MCF 10A (cell line): ENCODE data around the gene ALDH8A1. TPM values are rescaled to one million over a fixed set of nuclear protein-coding genes. Genes with fewer than 3 reads are reported as not detected.
A peak's percentile ranks its signal among the peaks of the same experiment; 100 is the strongest.

Source experiments
- BruUV-seq: library from RNA; stranded (reverse); fragments of 400-500 nt; replicated peaks from 2 replicates; lab custom pipeline; 2021; lab: Mats Ljungman, UMichigan
- CTCF ChIA-PET: fragments of 300-600 bp; sonication (Branson Sonifier 250); formaldehyde crosslinking; extraction: SDS; loops from one replicate; lab custom pipeline; 2021; ENCODE audit warnings: antibody characterized with exemption, inconsistent platforms; lab: Yijun Ruan, JAX
- POLR2A ChIA-PET: fragments of 300-600, 350-650 bp; sonication (Branson Sonifier 250); formaldehyde crosslinking; extraction: SDS; loops from one replicate; lab custom pipeline; 2020; ENCODE audit warnings: antibody characterized with exemption, inconsistent platforms; lab: Yijun Ruan, JAX
- DNase-seq: peaks from one replicate; pipeline ENCODE4 v3.0.0-alpha.2; 2018; ENCODE audit not compliant: unreplicated experiment
- H3K27ac Mint-ChIP-seq: one replicate; pipeline ENCODE4 v1.8.0; 2022; ENCODE audit warnings: mild to moderate bottlenecking, low read depth, mixed read lengths; ENCODE audit not compliant: unreplicated experiment
- H3K27me3 Mint-ChIP-seq: one replicate; pipeline ENCODE4 v1.8.0; 2022; ENCODE audit warnings: mixed read lengths; ENCODE audit not compliant: insufficient read depth, unreplicated experiment
- H3K36me3 Mint-ChIP-seq: one replicate; pipeline ENCODE4 v1.8.0; 2022; ENCODE audit warnings: mild to moderate bottlenecking, moderate library complexity, mixed read lengths; ENCODE audit not compliant: insufficient read depth, unreplicated experiment
- H3K4me1 Mint-ChIP-seq: one replicate; pipeline ENCODE4 v1.8.0; 2022; ENCODE audit warnings: mixed read lengths; ENCODE audit not compliant: insufficient read depth, unreplicated experiment
- H3K4me3 Mint-ChIP-seq: one replicate; pipeline ENCODE4 v1.8.0; 2022; ENCODE audit warnings: mild to moderate bottlenecking, moderate library complexity, mixed read lengths; ENCODE audit not compliant: unreplicated experiment
- H3K9me3 Mint-ChIP-seq: one replicate; pipeline ENCODE4 v1.8.0; 2022; ENCODE audit warnings: mixed read lengths; ENCODE audit not compliant: unreplicated experiment
- intact Hi-C: fragments of 100-400 bp; cut with micrococcal nuclease; formaldehyde crosslinking; loops from 2 replicates; pipeline ENCODE4 v1.14.1; 2022
- total RNA-seq: library from RNA; stranded (reverse); gene quantifications from 2 replicates; pipeline ENCODE4 v1.2.3, GENCODE V29; 2022
- TF ChIP-seq, protein P1 (sequence below): fragments of 200-600 bp; IDR thresholded peaks from one replicate; pipeline ENCODE4 v1.8.0; 2022; ENCODE audit warnings: antibody characterized with exemption, mild to moderate bottlenecking; ENCODE audit not compliant: unreplicated experiment

Gene ALDH8A1
- total RNA-seq, 1 experiment from 2014 or later, result 1.1 TPM

DNA sequence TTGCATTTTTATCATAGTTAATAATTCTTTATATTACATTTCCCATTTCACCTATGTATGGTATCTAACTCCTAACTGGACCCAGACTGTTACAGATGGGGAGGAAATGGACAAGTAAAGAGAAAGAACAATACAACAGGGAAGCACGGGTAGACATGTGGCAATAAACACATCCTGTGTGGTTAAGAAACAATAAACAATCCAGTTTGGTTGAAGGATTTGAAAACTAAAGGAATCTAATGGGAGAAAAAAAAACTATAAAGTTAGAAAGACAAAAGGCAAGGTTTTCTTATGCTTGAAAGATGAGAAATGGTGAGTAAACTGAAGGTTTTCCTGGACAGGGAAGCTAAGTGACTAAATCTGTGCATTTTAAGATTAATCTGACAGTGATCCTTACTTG is 34.9 kb upstream of the ALDH8A1 start:
- no TSS peak for BruUV-seq
- intact Hi-C loops, result no loop called here
- ChIA-PET CTCF (no interaction called here), POLR2A (no interaction called here)
- DNase-seq, result peak; percentile 41
- H3K27me3 Mint-ChIP-seq, result no peaks in the 10 kb centered on the region
- TF ChIP-seq, protein P1, sequence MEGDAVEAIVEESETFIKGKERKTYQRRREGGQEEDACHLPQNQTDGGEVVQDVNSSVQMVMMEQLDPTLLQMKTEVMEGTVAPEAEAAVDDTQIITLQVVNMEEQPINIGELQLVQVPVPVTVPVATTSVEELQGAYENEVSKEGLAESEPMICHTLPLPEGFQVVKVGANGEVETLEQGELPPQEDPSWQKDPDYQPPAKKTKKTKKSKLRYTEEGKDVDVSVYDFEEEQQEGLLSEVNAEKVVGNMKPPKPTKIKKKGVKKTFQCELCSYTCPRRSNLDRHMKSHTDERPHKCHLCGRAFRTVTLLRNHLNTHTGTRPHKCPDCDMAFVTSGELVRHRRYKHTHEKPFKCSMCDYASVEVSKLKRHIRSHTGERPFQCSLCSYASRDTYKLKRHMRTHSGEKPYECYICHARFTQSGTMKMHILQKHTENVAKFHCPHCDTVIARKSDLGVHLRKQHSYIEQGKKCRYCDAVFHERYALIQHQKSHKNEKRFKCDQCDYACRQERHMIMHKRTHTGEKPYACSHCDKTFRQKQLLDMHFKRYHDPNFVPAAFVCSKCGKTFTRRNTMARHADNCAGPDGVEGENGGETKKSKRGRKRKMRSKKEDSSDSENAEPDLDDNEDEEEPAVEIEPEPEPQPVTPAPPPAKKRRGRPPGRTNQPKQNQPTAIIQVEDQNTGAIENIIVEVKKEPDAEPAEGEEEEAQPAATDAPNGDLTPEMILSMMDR, result no peak
- no peak overlapping the region for H3K4me3 Mint-ChIP-seq
- no peak overlapping the region for H3K27ac Mint-ChIP-seq
- peaks cover 33% of the 10 kb centered on the region for H3K36me3 Mint-ChIP-seq
- H3K9me3 Mint-ChIP-seq, result no peaks in the 10 kb centered on the region
- peaks cover 13% of the 10 kb centered on the region for H3K4me1 Mint-ChIP-seq

DNA sequence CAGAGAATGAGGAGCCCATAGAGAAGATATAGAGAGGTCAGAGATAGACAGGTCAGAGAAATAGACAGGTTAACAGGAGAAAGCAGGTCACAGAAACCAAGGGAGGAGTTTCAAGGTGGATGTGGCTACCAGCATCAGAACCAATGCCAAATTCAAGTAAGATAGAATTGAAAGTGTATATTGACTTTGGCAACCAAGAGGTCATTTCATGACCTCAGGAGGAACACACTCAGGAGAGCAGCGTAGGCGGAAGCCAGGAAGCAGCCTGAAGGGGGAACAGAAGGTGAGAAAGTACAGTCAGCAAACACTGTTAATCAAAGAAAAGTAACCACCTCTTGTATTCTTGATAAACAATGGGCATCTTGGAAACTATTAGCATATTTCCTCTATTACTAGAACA is 33.9 kb upstream of the ALDH8A1 start:
- no peak for DNase-seq
- ChIA-PET POLR2A (interaction anchor here (0.8 kb wide), 1 partner anchor 15 kb away, joined by 3 read pairs; no protein-coding TSS in a partner anchor), CTCF (no interaction called here)
- TF ChIP-seq, protein P1, result no peak
- Mint-ChIP-seq H3K9me3 (no peaks in the 10 kb centered on the region), H3K27me3 (no peaks in the 10 kb centered on the region), H3K36me3 (peaks cover 38% of the 10 kb centered on the region), H3K4me3 (no peak overlapping the region), H3K4me1 (peaks cover 13% of the 10 kb centered on the region), H3K27ac (no peak overlapping the region)
- BruUV-seq, result no TSS peak
- intact Hi-C loops, result no loop called here

DNA sequence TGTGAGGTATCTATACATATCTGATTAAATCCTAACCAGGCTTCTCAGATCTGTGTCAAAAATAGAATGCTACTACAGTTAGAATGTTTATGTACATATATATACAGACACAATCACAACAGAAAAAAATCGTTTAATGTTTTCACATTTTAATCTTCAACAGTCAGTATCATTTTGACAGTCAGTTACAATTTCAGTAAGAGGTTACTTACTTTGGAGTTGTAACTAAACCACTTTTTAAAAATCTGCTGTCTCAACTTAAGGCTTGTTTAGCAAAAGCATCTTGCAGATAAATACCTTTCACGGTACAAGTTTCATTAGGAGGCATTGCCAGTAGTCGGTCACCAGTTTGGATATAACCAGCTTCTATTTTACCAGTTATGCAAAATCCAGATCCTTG is 32.3 kb upstream of the ALDH8A1 start:
- H3K27me3 Mint-ChIP-seq, result no peaks in the 10 kb centered on the region
- no peak overlapping the region for H3K4me3 Mint-ChIP-seq
- TF ChIP-seq, protein P1, result no peak
- POLR2A ChIA-PET, result interaction anchor here (0.6 kb wide), 1 partner anchor 25 kb away, joined by 4 read pairs; no protein-coding TSS in a partner anchor
- CTCF ChIA-PET, result no interaction called here
- no peak for DNase-seq
- intact Hi-C loops, result no loop called here
- peaks cover 13% of the 10 kb centered on the region for H3K4me1 Mint-ChIP-seq
- no peak overlapping the region for H3K27ac Mint-ChIP-seq
- BruUV-seq, result no TSS peak
- H3K36me3 Mint-ChIP-seq, result peaks cover 30% of the 10 kb centered on the region
- H3K9me3 Mint-ChIP-seq, result no peaks in the 10 kb centered on the region

DNA sequence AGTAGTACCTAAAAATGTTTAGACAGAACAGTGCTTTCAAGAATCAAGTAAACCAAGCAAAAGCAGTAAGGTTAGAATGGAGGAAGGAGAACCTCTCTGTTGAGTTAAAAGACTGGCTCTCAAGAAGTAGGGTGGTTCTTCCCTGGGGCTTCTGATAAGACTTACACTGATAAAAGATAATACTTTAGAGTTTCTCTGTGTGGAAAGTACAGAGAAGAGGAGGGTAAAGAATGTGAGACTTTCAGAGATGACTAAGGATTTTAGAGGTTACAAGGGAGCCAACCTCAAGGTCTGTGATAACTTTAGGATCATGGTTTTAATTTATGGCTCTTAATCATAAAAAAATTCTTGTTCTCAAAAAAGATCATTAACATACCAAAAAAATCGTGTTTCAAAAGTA is 30.9 kb upstream of the ALDH8A1 start:
- TF ChIP-seq, protein P1, result no peak
- no peak overlapping the region for H3K4me3 Mint-ChIP-seq
- H3K36me3 Mint-ChIP-seq, result peaks cover 30% of the 10 kb centered on the region
- CTCF ChIA-PET, result interaction anchor here (0.7 kb wide), 1 partner anchor 176 kb away, joined by 3 read pairs; no protein-coding TSS in a partner anchor
- H3K27ac Mint-ChIP-seq, result no peak overlapping the region
- POLR2A ChIA-PET, result no interaction called here
- DNase-seq, result no peak
- peaks cover 13% of the 10 kb centered on the region for H3K4me1 Mint-ChIP-seq
- intact Hi-C loops, result no loop called here
- no TSS peak for BruUV-seq
- no peaks in the 10 kb centered on the region for H3K9me3 Mint-ChIP-seq
- H3K27me3 Mint-ChIP-seq, result no peaks in the 10 kb centered on the region
